IMR-90 (cell line): Measurements from ENCODE around the gene KRTAP4-2. TPM values are rescaled to one million over a fixed set of nuclear protein-coding genes. Genes with fewer than 3 reads are reported as not detected.
"Not testable (repeated sequence)": the region's sequence is repeated elsewhere in the genome, so short reads cannot be mapped to it uniquely, and the experiment has no call there.

Source experiments
- ATAC-seq: fragments of 200-7000 bp; cut with Tn5 transposase; 2 replicates; pipeline ENCODE4 v1.9.1; 2020; ENCODE audit warnings: low read depth, mild to moderate bottlenecking, moderate library complexity
- BruUV-seq: library from RNA; stranded (reverse); fragments of 400-500 nt; replicated peaks from 2 replicates; lab custom pipeline; 2021; lab: Mats Ljungman, UMichigan
- CTCF ChIA-PET: fragments of 300-600 bp; formaldehyde crosslinking; extraction: SDS; loops from one replicate; lab custom pipeline; 2021; ENCODE audit warnings: antibody characterized with exemption; lab: Yijun Ruan, JAX
- POLR2A ChIA-PET: fragments of 300-600 bp; sonication (Branson Sonifier 250); formaldehyde crosslinking; loops from one replicate; lab custom pipeline; 2022; ENCODE audit warnings: antibody characterized with exemption; ENCODE audit not compliant: unreplicated experiment; lab: Charles Lee
- DNase-seq: peaks from one replicate; pipeline ENCODE4 v3.0.0; 2013
- H2AFZ ChIP-seq: replicated peaks from 2 replicates; pipeline ENCODE3; 2013; ENCODE audit warnings: low read length, mild to moderate bottlenecking; ENCODE audit not compliant: poor library complexity
- H2AK5ac ChIP-seq: 2 replicates; pipeline ENCODE4 v1.6.1; 2013; ENCODE audit warnings: low read depth, low read length, inconsistent platforms
- H2AK9ac ChIP-seq: replicated peaks from 2 replicates; pipeline ENCODE3; 2013; ENCODE audit warnings: mild to moderate bottlenecking, low read depth, low read length, moderate library complexity; ENCODE audit not compliant: poor library complexity
- H2BK120ac ChIP-seq: 2 replicates; pipeline ENCODE4 v1.6.1; 2013; ENCODE audit warnings: low read depth, low read length, inconsistent platforms
- H2BK15ac ChIP-seq: 3 replicates; pipeline ENCODE4 v1.6.1; 2013; ENCODE audit warnings: low read depth, low read length, inconsistent platforms
- H2BK20ac ChIP-seq: 2 replicates; pipeline ENCODE4 v1.6.1; 2013; ENCODE audit warnings: low read depth, mild to moderate bottlenecking, inconsistent platforms, low read length, moderate library complexity
- H2BK5ac ChIP-seq: 2 replicates; pipeline ENCODE4 v1.6.1; 2013; ENCODE audit warnings: mild to moderate bottlenecking, low read depth, low read length, inconsistent platforms; ENCODE audit not compliant: poor library complexity, severe bottlenecking
- H3K14ac ChIP-seq: replicated peaks from 2 replicates; pipeline ENCODE4 v1.6.1; 2013; ENCODE audit warnings: low read depth, low read length, inconsistent platforms
- H3K18ac ChIP-seq: 2 replicates; pipeline ENCODE4 v1.6.1; 2013; ENCODE audit warnings: low read depth, low read length, control low read depth
- H3K23ac ChIP-seq: 2 replicates; pipeline ENCODE4 v1.6.1; 2013; ENCODE audit warnings: low read depth, low read length, inconsistent platforms
- H3K27ac ChIP-seq: 2 replicates; pipeline ENCODE4 v1.5.1; 2013; ENCODE audit warnings: mild to moderate bottlenecking, control low read depth, low read length; ENCODE audit not compliant: insufficient read depth
- H3K27me3 ChIP-seq: 2 replicates; pipeline ENCODE4 v1.6.1; 2013; ENCODE audit warnings: low read length; ENCODE audit not compliant: control insufficient read depth, insufficient read depth
- H3K36me3 ChIP-seq: 2 replicates; pipeline ENCODE4 v1.6.1; 2013; ENCODE audit warnings: low read length, mixed read lengths; ENCODE audit not compliant: control insufficient read depth, insufficient read depth
- H3K4ac ChIP-seq: 2 replicates; pipeline ENCODE4 v1.6.1; 2013; ENCODE audit warnings: low read depth, low read length, inconsistent platforms
- H3K4me1 ChIP-seq: 2 replicates; pipeline ENCODE4 v1.6.1; 2013; ENCODE audit warnings: low read length, mixed read lengths; ENCODE audit not compliant: control insufficient read depth, insufficient read depth
- H3K4me2 ChIP-seq: 2 replicates; pipeline ENCODE4 v1.6.1; 2013; ENCODE audit warnings: low read depth, mild to moderate bottlenecking, control low read depth, low read length, moderate library complexity
- H3K4me3 ChIP-seq: 2 replicates; pipeline ENCODE4 v1.5.1; 2013; ENCODE audit warnings: low read depth, mild to moderate bottlenecking, control low read depth, low read length, moderate library complexity; ENCODE audit not compliant: insufficient read depth
- H3K56ac ChIP-seq: 2 replicates; pipeline ENCODE4 v1.6.1; 2013; ENCODE audit warnings: low read length, inconsistent platforms; ENCODE audit not compliant: insufficient read depth; ENCODE audit errors: extremely low read depth
- H3K79me1 ChIP-seq, 2 experiments: 2 replicates each; pipeline ENCODE4 v1.6.1; 2013; ENCODE audit warnings: low read length in 2 of 2, inconsistent platforms in 1 of 2, low read depth in 1 of 2
- H3K9ac ChIP-seq: 2 replicates; pipeline ENCODE4 v1.6.1; 2013; ENCODE audit warnings: low read depth, low read length, control low read depth
- H3K9me1 ChIP-seq: 2 replicates; pipeline ENCODE4 v1.6.1; 2013; ENCODE audit warnings: low read length, inconsistent platforms; ENCODE audit not compliant: insufficient read depth
- H3K9me3 ChIP-seq: 2 replicates; pipeline ENCODE4 v1.6.1; 2013; ENCODE audit warnings: low read length; ENCODE audit not compliant: control insufficient read depth, insufficient read depth
- H4K20me1 ChIP-seq: 2 replicates; pipeline ENCODE4 v1.6.1; 2013; ENCODE audit warnings: low read length, inconsistent platforms; ENCODE audit not compliant: insufficient read depth
- H4K5ac ChIP-seq: 2 replicates; pipeline ENCODE4 v1.6.1; 2013; ENCODE audit warnings: mild to moderate bottlenecking, low read depth, low read length, control low read depth
- H4K8ac ChIP-seq, 2 experiments: 2 replicates each; pipeline ENCODE4 v1.6.1; 2013; ENCODE audit warnings: low read depth in 2 of 2, low read length in 2 of 2, control low read depth in 1 of 2, inconsistent platforms in 1 of 2
- H4K91ac ChIP-seq: 2 replicates; pipeline ENCODE4 v1.6.1; 2013; ENCODE audit warnings: low read depth, low read length, inconsistent platforms; ENCODE audit not compliant: insufficient read depth
- MAFK ChIP-seq: IDR thresholded peaks from 2 replicates; pipeline ENCODE4 v1.6.1; 2012; ENCODE audit warnings: low read depth, low read length, improper control_type of control experiment
- MAZ ChIP-seq: IDR thresholded peaks from 2 replicates; pipeline ENCODE4 v1.6.1; 2012; ENCODE audit warnings: low read depth, mild to moderate bottlenecking, low read length, improper control_type of control experiment, moderate library complexity, borderline replicate concordance
- POLR2A ChIP-seq: IDR thresholded peaks from 2 replicates; pipeline ENCODE4 v1.6.1; 2012; ENCODE audit warnings: mild to moderate bottlenecking, low read depth, low read length
- WGBS, 2 experiments: methylation state at CpG; one replicate each; pipeline versions ENCODE4 v1.1.5 to v1.1.7; 2013; ENCODE audit warnings: missing lambda C conversion rate in 2 of 2; ENCODE audit not compliant: insufficient read length in 1 of 2; ENCODE audit errors: extremely low coverage in 2 of 2; 5-methylcytosine and 5-hydroxymethylcytosine counted together
- dilution Hi-C: fragments of 300-500 bp; cut with HindIII; formaldehyde crosslinking; loops from one replicate; pipeline ENCODE4 v1.14.3; 2018; ENCODE audit warnings: low sequenced_read_pairs; ENCODE audit not compliant: unreplicated experiment
- in situ Hi-C: fragments of 300-500 bp; cut with MboI; formaldehyde crosslinking; loops from 3 replicates; pipeline ENCODE4 v1.14.3; 2019; ENCODE audit warnings: low sequenced_read_pairs, inconsistent platforms, mixed read lengths
- intact Hi-C: fragments of 100-400 bp; cut with micrococcal nuclease; formaldehyde crosslinking; loops from 2 replicates; pipeline ENCODE4 v1.10.0; 2022
- polyA plus RNA-seq, 3 experiments: library from polyadenylated mRNA; depleted of rRNA; stranded (reverse); fragments of >200 nt; gene quantifications; 2 replicates each; pipeline ENCODE4 v1.2.3, GENCODE V29; 2012; ENCODE audit warnings: low replicate concordance in 1 of 3
- total RNA-seq: library from RNA; depleted of rRNA; stranded (reverse); fragments of >200 nt; gene quantifications from 2 replicates; pipeline ENCODE4 v1.2.3, GENCODE V29; 2012

Gene KRTAP4-2
- total and polyA plus RNA-seq, 2 of the 4 experiments (the other 2 are of a cell fraction), result not detected

DNA sequence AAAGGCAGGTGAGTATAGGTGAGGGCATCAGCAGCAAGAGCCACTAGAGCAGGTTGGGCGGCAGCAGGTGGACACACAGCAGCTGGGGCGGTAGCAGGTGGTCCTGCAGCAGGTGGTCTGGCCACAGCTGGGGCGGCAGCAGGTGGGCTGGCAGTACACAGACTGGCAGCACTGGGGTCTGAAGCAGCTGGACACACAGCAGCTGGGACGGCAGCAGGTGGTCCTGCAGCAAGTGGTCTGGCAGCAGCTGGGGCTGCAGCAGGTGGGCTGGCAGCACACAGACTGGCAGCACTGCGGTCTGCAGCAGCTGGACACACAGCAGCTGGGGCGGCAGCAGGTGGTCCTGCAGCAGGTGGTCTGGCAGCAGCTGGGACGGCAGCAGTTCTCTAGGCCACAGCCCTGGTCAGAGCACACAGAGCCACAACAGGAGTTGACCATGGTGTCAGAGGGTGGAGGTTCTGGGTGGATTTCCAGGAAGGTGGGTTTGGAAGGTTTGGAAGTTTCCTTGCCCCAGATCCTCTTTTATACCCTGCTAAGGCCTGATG lies at the start of gene KRTAP4-2 (continued):
- TF ChIP-seq MAFK (no peak), MAZ (no peak), POLR2A (no peak)

DNA sequence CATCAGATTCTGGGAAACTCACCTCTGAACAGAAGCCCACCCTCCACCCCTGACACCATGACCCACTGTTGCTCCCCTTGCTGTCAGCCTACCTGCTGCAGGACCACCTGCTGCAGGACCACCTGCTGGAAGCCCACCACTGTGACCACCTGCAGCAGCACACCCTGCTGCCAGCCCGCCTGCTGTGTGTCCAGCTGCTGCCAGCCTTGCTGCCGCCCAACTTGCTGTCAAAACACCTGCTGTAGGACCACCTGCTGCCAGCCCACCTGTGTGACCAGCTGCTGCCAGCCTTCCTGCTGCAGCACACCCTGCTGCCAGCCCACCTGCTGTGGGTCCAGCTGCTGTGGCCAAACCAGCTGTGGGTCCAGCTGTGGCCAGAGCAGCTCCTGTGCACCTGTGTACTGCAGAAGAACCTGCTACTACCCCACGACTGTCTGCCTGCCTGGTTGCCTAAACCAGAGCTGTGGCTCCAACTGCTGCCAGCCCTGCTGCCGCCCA lies 48.6 kb upstream of the KRTAP4-2 start, which contains the start of gene KRTAP9-2:
Gene KRTAP9-2, plus strand, starts transcription at position 51 of the 498 bp plus-strand sequence. Its CDS starts 7 bp downstream, at position 58.
- CTCF ChIA-PET, H3K9me3 ChIP-seq, H3K4me2 ChIP-seq, H2AK5ac ChIP-seq, H4K8ac ChIP-seq, H3K14ac ChIP-seq, H4K20me1 ChIP-seq, H2BK5ac ChIP-seq, H2AFZ ChIP-seq, POLR2A ChIA-PET, H2AK9ac ChIP-seq, DNase-seq, ATAC-seq, in situ Hi-C loops, H3K23ac ChIP-seq, H3K9me1 ChIP-seq, H2BK20ac ChIP-seq, H2BK120ac ChIP-seq, H4K91ac ChIP-seq, H4K5ac ChIP-seq, H2BK15ac ChIP-seq, H3K18ac ChIP-seq, H3K9ac ChIP-seq, H3K79me1 ChIP-seq, intact Hi-C loops, H3K36me3 ChIP-seq, dilution Hi-C loops, H3K4me1 ChIP-seq, H3K27ac ChIP-seq, H3K4ac ChIP-seq, H3K27me3 ChIP-seq, H3K56ac ChIP-seq, BruUV-seq, H3K4me3 ChIP-seq: not testable (repeated sequence)
- 60% methylated on average over 1 of the region's 4 CpGs; no CpG with 5 or more reads in 1 of the 2 experiments for WGBS, 2 experiments
